PC-3 (cell line): ENCODE results near the gene DMRT1. TPM values are rescaled to one million over a fixed set of nuclear protein-coding genes. Genes with fewer than 3 reads are reported as not detected.

Source experiments
- ATAC-seq: fragments of 200-7000 bp; cut with Tn5 transposase; 2 replicates; pipeline ENCODE4 v1.9.1; 2020; ENCODE audit warnings: mild to moderate bottlenecking, moderate library complexity
- BruUV-seq: library from RNA; stranded (reverse); fragments of 400-500 nt; replicated peaks from 2 replicates; lab custom pipeline; 2021; lab: Mats Ljungman, UMichigan
- CTCF ChIA-PET: fragments of 300-600 bp; sonication (Branson Sonifier 250); formaldehyde crosslinking; loops from one replicate; lab custom pipeline; 2022; ENCODE audit warnings: antibody characterized with exemption; lab: Charles Lee
- POLR2A ChIA-PET: fragments of 300-600 bp; sonication (Branson Sonifier 250); formaldehyde crosslinking; loops from one replicate; lab custom pipeline; 2022; ENCODE audit warnings: antibody characterized with exemption; ENCODE audit not compliant: unreplicated experiment; lab: Charles Lee
- DNase-seq: peaks from one replicate; pipeline ENCODE4 v3.0.0-alpha.2; 2015
- H2AFZ ChIP-seq: fragments of 300-600 bp; sonication (generic); 2 replicates; pipeline ENCODE4 v1.6.0; 2016; ENCODE audit warnings: antibody characterized with exemption, low read length
- H3F3A ChIP-seq: fragments of 300-600 bp; sonication (generic); one replicate; pipeline ENCODE4 v1.6.0; 2017; ENCODE audit warnings: antibody characterized with exemption, low read length, control low read depth, mild to moderate bottlenecking; ENCODE audit not compliant: unreplicated experiment
- H3K27ac ChIP-seq: fragments of 300-600 bp; sonication (generic); 2 replicates; pipeline ENCODE4 v1.5.1; 2016; ENCODE audit warnings: mild to moderate bottlenecking, low read length
- H3K27me3 ChIP-seq: fragments of 300-600 bp; sonication (generic); 2 replicates; pipeline ENCODE4 v1.6.1; 2016; ENCODE audit warnings: low read length, mixed read lengths
- H3K36me3 ChIP-seq: fragments of 300-600 bp; sonication (generic); 2 replicates; pipeline ENCODE4 v1.6.1; 2016; ENCODE audit warnings: low read depth, mixed run types, low read length, mixed read lengths
- H3K4me1 ChIP-seq: fragments of 300-600 bp; sonication (generic); 2 replicates; pipeline ENCODE4 v1.5.1; 2016; ENCODE audit warnings: low read length; ENCODE audit not compliant: insufficient read depth
- H3K4me2 ChIP-seq: fragments of 300-600 bp; sonication (generic); 2 replicates; pipeline ENCODE4 v1.6.0; 2016; ENCODE audit warnings: low read length
- H3K4me3 ChIP-seq: fragments of 300-600 bp; sonication (generic); 2 replicates; pipeline ENCODE4 v1.5.1; 2016; ENCODE audit warnings: mild to moderate bottlenecking, low read length, mixed read lengths
- H3K79me2 ChIP-seq: fragments of 300-600 bp; sonication (generic); 2 replicates; pipeline ENCODE4 v1.6.1; 2017; ENCODE audit warnings: low read length, mixed read lengths
- H3K9ac ChIP-seq: fragments of 300-600 bp; sonication (generic); 2 replicates; pipeline ENCODE4 v1.6.0; 2016; ENCODE audit warnings: mild to moderate bottlenecking, low read length
- H3K9me2 ChIP-seq: fragments of 300-600 bp; sonication (generic); replicated peaks from 2 replicates; pipeline ENCODE4 v1.6.1; 2016; ENCODE audit warnings: mixed run types, low read length, mixed read lengths
- H3K9me3 ChIP-seq: fragments of 300-600 bp; sonication (generic); 2 replicates; pipeline ENCODE4 v1.6.1; 2016; ENCODE audit warnings: low read length, mixed read lengths
- H4K20me1 ChIP-seq: fragments of 300-600 bp; sonication (generic); 2 replicates; pipeline ENCODE4 v1.6.1; 2016; ENCODE audit warnings: low read length, mixed read lengths
- CTCF ChIP-seq: fragments of 300-600 bp; sonication (generic); conservative IDR thresholded peaks from 2 replicates; pipeline ENCODE4 v1.5.1; 2017; ENCODE audit warnings: antibody characterized with exemption, low read depth, mild to moderate bottlenecking, low read length
- EZH2 ChIP-seq: fragments of 300-600 bp; sonication (generic); IDR thresholded peaks from one replicate; pipeline ENCODE4 v1.6.1; 2017; ENCODE audit warnings: antibody characterized with exemption, mild to moderate bottlenecking, low read length; ENCODE audit not compliant: unreplicated experiment
- EZH2phosphoT487 ChIP-seq: fragments of 300-600 bp; sonication (generic); IDR thresholded peaks from 2 replicates; pipeline ENCODE4 v1.6.1; 2018; ENCODE audit warnings: mild to moderate bottlenecking, antibody characterized with exemption, low read length, borderline replicate concordance
- intact Hi-C: fragments of 100-400 bp; cut with micrococcal nuclease; formaldehyde crosslinking; loops from 2 replicates; pipeline ENCODE4 v1.9.0; 2023
- total RNA-seq: library from RNA; depleted of rRNA; stranded (reverse); fragments of >200 nt; gene quantifications from 2 replicates; pipeline ENCODE4 v1.2.3, GENCODE V29; 2014

DMRT1 gene
- total RNA-seq, 1 experiment from 2014 or later = 0.04 TPM

- Histone ChIP-seq H3K4me2 (no peak overlapping the region), H3K27me3 (peaks cover 60% of the 10 kb centered on the region), H3K27ac (no peak overlapping the region), H3F3A (no peaks in the 10 kb centered on the region), H3K9me2 (no peaks in the 10 kb centered on the region), H3K9me3 (no peaks in the 10 kb centered on the region), H3K36me3 (no peaks in the 10 kb centered on the region), H3K4me1 (no peaks in the 10 kb centered on the region), H3K4me3 (no peak overlapping the region), H3K79me2 (no peaks in the 10 kb centered on the region), H3K9ac (no peak overlapping the region), H2AFZ (no peak overlapping the region), H4K20me1 (no peaks in the 10 kb centered on the region)
- ATAC-seq = no peak
- ChIA-PET POLR2A (no interaction called here), CTCF (no interaction called here)
- BruUV-seq = no TSS peak
- TF ChIP-seq EZH2 (no peak), CTCF (no peak), EZH2phosphoT487 (no peak)
- intact Hi-C loops = no loop called here
- DNase-seq = no peak
These were observed 141.1 kb downstream of the DMRT1 start for GRCh38 chr9:982394-983230.

DNA sequence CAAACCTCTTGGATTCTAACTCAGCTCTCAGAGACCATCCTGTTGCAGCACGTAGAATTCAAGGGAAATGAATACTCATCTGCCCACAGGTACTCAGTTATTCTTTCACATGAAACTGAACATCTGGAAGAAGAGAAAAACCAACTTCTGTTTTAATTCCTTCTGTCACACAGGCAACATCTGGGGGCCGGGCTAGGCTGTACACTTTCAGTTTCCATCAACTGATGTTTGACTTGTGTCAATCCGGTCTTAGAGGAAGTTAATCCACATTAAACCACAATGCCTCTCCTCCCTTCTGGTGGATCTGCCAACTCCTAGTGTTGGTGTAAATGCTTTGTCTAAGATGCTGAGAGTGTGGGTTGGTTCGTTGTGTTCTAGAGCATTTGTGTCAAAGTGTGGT is 152.5 kb downstream of the DMRT1 start:
- Histone ChIP-seq H2AFZ (no peak overlapping the region), H3K27ac (no peak overlapping the region), H3K27me3 (0 out of 2 replicates have a peak, but pooled peaks cover 5% of the 10 kb centered on the region), H3K36me3 (no peaks in the 10 kb centered on the region), H3K4me1 (peaks cover 18% of the 10 kb centered on the region), H4K20me1 (no peaks in the 10 kb centered on the region), H3F3A (peaks cover under 1% of the 10 kb centered on the region), H3K9me3 (no peaks in the 10 kb centered on the region), H3K9me2 (no peaks in the 10 kb centered on the region), H3K4me2 (no peak overlapping the region), H3K79me2 (no peaks in the 10 kb centered on the region), H3K4me3 (no peak overlapping the region), H3K9ac (no peak overlapping the region)
- ChIA-PET POLR2A (no interaction called here), CTCF (no interaction called here)
- intact Hi-C loops = no loop called here
- DNase-seq (no peak), ATAC-seq (no peak)
- no TSS peak for BruUV-seq
- no peak for TF ChIP-seq CTCF
- no peak for TF ChIP-seq EZH2
- TF ChIP-seq EZH2phosphoT487 = no peak

DNA sequence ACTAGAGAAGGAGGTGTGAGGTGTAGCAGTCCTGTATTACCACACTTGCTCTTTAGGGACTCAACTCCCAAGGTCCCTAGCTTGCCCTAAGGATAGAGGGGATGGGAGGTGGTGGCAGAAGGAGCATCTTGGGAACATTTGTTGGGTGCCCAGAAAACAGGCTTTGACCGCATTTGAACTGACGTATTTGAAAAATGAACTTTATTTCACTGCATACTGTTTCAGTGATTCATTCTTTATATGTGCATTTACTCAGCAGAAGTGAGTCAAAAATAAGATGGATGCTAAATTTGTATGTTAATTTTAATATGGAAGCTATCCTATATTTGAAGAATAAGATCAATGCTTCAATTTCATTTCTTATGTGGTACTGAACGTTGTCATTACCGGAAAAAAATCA is 153.7 kb downstream of the DMRT1 start:
- TF ChIP-seq CTCF (no peak), EZH2 (no peak), EZH2phosphoT487 (no peak)
- no peaks in the 10 kb centered on the region for H4K20me1 ChIP-seq
- H3K27ac ChIP-seq = peak overlapping the region; percentile 82
- H3K4me3 ChIP-seq = 0 out of 2 replicates have a peak overlapping the region, but pooled peaks have one; percentile 12
- H2AFZ ChIP-seq = no peak overlapping the region
- H3K27me3 ChIP-seq = no peaks in the 10 kb centered on the region
- no TSS peak for BruUV-seq
- ChIA-PET CTCF (no interaction called here), POLR2A (no interaction called here)
- no peaks in the 10 kb centered on the region for H3K36me3 ChIP-seq
- H3F3A ChIP-seq = peaks cover 4% of the 10 kb centered on the region
- no peaks in the 10 kb centered on the region for H3K9me3 ChIP-seq
- peak overlapping the region; percentile 72 for H3K4me2 ChIP-seq
- H3K4me1 ChIP-seq = peaks cover 18% of the 10 kb centered on the region
- intact Hi-C loops = no loop called here
- H3K9ac ChIP-seq = peak overlapping the region; percentile 28; the same call in 1 of the 2 replicates
- peak; percentile 54 for DNase-seq
- no peaks in the 10 kb centered on the region for H3K79me2 ChIP-seq
- peak; percentile 61 for ATAC-seq
- no peaks in the 10 kb centered on the region for H3K9me2 ChIP-seq
